ENCODE results near the gene GPR18.

Gene GPR18

DNA sequence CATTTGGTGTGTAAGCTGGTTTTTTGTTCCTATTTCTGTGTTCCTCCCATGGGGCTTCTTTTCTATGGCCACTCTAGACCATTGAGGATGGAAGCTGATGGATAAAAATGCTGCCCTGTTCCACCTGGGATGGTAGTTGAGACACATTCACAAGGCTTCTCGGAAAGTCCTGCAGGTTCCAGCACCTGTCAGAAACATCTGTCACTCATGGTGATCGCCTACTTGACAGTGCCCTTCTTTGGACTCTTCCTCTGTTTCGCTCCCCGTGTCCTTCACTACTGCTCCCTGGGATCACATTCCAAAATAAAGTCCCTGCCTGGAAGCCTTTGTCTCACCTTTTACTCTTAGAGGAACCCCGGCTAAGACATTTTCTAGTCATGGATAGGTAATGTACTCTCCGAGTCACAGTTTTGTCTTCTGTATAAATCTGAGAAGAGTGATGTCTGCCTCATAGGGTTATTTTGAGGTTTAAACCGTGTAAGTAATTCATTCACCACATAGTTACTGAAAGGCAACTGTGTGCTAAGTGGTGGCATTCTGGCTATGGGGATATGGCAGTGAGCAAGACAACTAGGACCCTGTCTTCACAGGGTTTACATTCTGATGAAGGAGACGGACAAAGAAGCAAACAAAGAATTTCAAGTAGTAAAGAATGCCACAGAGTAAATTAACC lies 36.5 kb downstream of the GPR18 start:
- Histone ChIP-seq H3K36me3 (ENCODE audit: insufficient read depth, low read length) (peaks cover 12% of the 10 kb centered on the region), H3K4me3 (no peak overlapping the region), H3K9me3 (ENCODE audit: low read depth, low read length) (no peaks in the 10 kb centered on the region), H3K9ac (ENCODE audit: insufficient read length) (no peak overlapping the region), H3K27ac (no peak overlapping the region)
- no peak for DNase-seq (ENCODE audit: low read depth, low spot score)
- no peak for TF ChIP-seq FOXP2 (optimal IDR thresholded peaks at IDR 0.05; ENCODE audit: control extremely low read depth, extremely low read length, insufficient read depth)
- no peak for TF ChIP-seq POLR2AphosphoS5 (IDR thresholded peaks at IDR 0.05; ENCODE audit: borderline replicate concordance, low read depth, low read length)
- TF ChIP-seq EZH2 (IDR thresholded peaks at IDR 0.05) = no peak

DNA sequence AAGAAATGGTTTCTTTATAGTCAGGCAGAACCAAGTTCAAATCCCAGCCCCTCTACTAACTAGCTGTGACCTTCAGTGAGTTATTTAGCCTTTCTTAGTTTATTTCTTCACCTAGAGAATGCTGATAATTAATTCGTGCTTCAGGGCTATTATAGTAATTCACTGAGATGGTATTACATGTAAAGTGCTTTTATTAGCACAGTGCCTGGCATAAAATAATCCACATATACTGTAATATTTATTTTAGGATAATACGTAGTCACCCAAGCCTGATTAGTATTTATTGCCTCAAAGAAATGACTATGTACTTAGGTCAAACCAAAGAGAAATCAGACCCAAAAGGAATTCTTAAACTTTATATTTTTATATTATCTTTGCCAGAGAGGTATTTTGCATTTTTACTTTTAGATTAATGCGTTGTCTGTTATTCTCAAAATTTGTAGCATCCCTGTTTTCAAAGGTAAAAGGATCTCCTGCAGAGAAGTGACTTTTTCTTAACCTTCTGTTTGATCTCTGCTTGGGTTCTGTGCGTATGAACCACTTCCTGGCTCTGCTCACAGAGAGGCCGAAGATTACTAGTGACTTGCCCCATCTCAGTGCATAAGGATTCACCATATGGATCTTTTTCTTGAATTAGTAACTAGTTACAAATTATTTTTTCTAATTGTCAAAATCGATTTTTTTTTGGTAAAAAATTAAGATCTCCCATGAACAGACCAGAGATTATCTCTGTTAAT lies 37.8 kb downstream of the GPR18 start:
- Histone ChIP-seq H3K4me3 (no peak overlapping the region), H3K9me3 (ENCODE audit: low read depth, low read length) (no peaks in the 10 kb centered on the region), H3K9ac (ENCODE audit: insufficient read length) (no peak overlapping the region), H3K36me3 (ENCODE audit: insufficient read depth, low read length) (peaks cover 12% of the 10 kb centered on the region), H3K27ac (0 out of 2 replicates have a peak overlapping the region, but pooled peaks have one; percentile 32)
- no peak for TF ChIP-seq POLR2AphosphoS5 (IDR thresholded peaks at IDR 0.05; ENCODE audit: borderline replicate concordance, low read depth, low read length)
- TF ChIP-seq EZH2 (IDR thresholded peaks at IDR 0.05) = no peak
- TF ChIP-seq FOXP2 (optimal IDR thresholded peaks at IDR 0.05; ENCODE audit: control extremely low read depth, extremely low read length, insufficient read depth) = no peak
- no peak for DNase-seq (ENCODE audit: low read depth, low spot score)

GRCh38 chr13:99218969-99219368 lies 39.2 kb downstream of the GPR18 start:
- Histone ChIP-seq H3K9me3 (ENCODE audit: low read depth, low read length) (no peaks in the 10 kb centered on the region), H3K4me3 (no peak overlapping the region), H3K9ac (ENCODE audit: insufficient read length) (no peak overlapping the region), H3K27ac (no peak overlapping the region), H3K36me3 (ENCODE audit: insufficient read depth, low read length) (peaks cover 12% of the 10 kb centered on the region)
- no peak for DNase-seq (ENCODE audit: low read depth, low spot score)
- TF ChIP-seq EZH2 (IDR thresholded peaks at IDR 0.05) (no peak), POLR2AphosphoS5 (IDR thresholded peaks at IDR 0.05; ENCODE audit: borderline replicate concordance, low read depth, low read length) (no peak), FOXP2 (optimal IDR thresholded peaks at IDR 0.05; ENCODE audit: control extremely low read depth, extremely low read length, insufficient read depth) (no peak)

- TF ChIP-seq FOXP2 (optimal IDR thresholded peaks at IDR 0.05; ENCODE audit: control extremely low read depth, extremely low read length, insufficient read depth) (no peak), POLR2AphosphoS5 (IDR thresholded peaks at IDR 0.05; ENCODE audit: borderline replicate concordance, low read depth, low read length) (no peak), EZH2 (IDR thresholded peaks at IDR 0.05) (no peak)
- no peak overlapping the region for H3K9ac ChIP-seq (ENCODE audit: insufficient read length)
These were observed 39.6 kb downstream of the GPR18 start for GRCh38 chr13:99218545-99218944.

DNA sequence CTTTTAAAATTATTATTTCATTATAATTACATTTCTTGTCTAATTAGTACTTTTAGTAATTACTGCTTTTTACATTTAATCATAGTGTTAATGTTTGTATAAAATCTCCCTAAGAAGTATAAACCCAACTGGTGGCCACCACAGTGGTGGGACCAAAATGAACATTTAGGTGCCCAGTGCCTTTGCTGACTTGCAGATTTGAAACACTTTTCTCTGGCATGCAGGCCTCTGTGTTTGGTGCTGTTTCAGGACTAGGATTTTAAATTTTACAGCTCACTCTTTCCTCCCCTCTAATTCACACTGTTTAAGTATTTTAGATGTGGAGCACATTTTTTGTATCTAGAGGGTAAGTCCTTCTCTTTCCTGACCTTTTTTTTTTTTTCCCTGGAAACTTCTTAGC lies 40.1 kb downstream of the GPR18 start:
- Histone ChIP-seq H3K36me3 (ENCODE audit: insufficient read depth, low read length) (peaks cover 12% of the 10 kb centered on the region), H3K9ac (ENCODE audit: insufficient read length) (no peak overlapping the region)
- TF ChIP-seq EZH2 (IDR thresholded peaks at IDR 0.05) = no peak
- TF ChIP-seq POLR2AphosphoS5 (IDR thresholded peaks at IDR 0.05; ENCODE audit: borderline replicate concordance, low read depth, low read length) = no peak
- no peak for TF ChIP-seq FOXP2 (optimal IDR thresholded peaks at IDR 0.05; ENCODE audit: control extremely low read depth, extremely low read length, insufficient read depth)

More at GRCh38 chr13:99218545-99218944, 39.6 kb downstream of the GPR18 start:
- H3K36me3 ChIP-seq (ENCODE audit: insufficient read depth, low read length) = peaks cover 12% of the 10 kb centered on the region
- no peaks in the 10 kb centered on the region for H3K9me3 ChIP-seq (ENCODE audit: low read depth, low read length)
- no peak overlapping the region for H3K4me3 ChIP-seq
- no peak for DNase-seq (ENCODE audit: low read depth, low spot score)
- H3K27ac ChIP-seq = peak overlapping the region; percentile 12; the same call in 1 of the 2 replicates

DNA sequence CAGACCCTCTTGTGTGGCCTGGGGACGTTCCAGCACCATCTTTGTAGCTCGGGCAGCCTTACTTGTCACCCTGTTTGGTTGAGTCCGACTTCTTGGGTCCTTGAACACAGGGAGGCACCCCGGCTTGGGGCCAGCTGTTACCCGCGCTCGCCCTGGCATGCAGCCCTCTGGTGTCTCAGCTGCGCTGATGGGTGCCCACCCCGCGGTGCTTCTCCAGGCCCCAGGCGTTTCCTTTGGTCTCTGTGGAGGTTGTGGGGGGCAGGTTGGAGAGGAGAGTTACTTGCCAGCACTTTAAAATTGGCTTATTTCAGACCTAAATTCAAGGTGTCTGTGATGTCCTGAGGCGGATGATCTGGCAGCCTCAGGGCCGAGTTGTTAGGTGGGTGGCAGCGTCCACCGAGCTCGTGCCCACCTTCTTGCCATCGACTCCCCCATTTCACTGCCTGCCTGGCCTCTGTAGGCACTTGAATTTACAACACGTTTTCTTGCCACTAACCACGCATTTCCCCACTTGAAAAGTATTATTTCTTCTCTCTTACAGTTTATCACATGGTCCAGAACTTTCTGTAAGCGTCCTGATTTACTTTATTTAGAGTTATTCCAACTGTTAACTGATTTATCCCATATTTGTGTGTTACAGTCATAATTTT lies 40.6 kb downstream of the GPR18 start:
- no peak overlapping the region for H3K9ac ChIP-seq (ENCODE audit: insufficient read length)
- no peak for DNase-seq (ENCODE audit: low read depth, low spot score)
- no peak overlapping the region for H3K4me3 ChIP-seq
- H3K27ac ChIP-seq = no peak overlapping the region
- no peaks in the 10 kb centered on the region for H3K9me3 ChIP-seq (ENCODE audit: low read depth, low read length)
- TF ChIP-seq EZH2 (IDR thresholded peaks at IDR 0.05) (no peak), FOXP2 (optimal IDR thresholded peaks at IDR 0.05; ENCODE audit: control extremely low read depth, extremely low read length, insufficient read depth) (no peak), POLR2AphosphoS5 (IDR thresholded peaks at IDR 0.05; ENCODE audit: borderline replicate concordance, low read depth, low read length) (no peak)
- peaks cover 12% of the 10 kb centered on the region for H3K36me3 ChIP-seq (ENCODE audit: insufficient read depth, low read length)

More for the DNA sequence above, 40.1 kb downstream of the GPR18 start:
- Histone ChIP-seq H3K9me3 (ENCODE audit: low read depth, low read length) (no peaks in the 10 kb centered on the region), H3K4me3 (no peak overlapping the region), H3K27ac (peak overlapping the region; percentile 12; the same call in 1 of the 2 replicates)
- no peak for DNase-seq (ENCODE audit: low read depth, low spot score)

- H3K9me3 ChIP-seq (ENCODE audit: low read depth, low read length) = no peaks in the 10 kb centered on the region
- no peak overlapping the region for H3K27ac ChIP-seq
- H3K9ac ChIP-seq (ENCODE audit: insufficient read length) = no peak overlapping the region
- no peak overlapping the region for H3K4me3 ChIP-seq
- H3K36me3 ChIP-seq (ENCODE audit: insufficient read depth, low read length) = no peaks in the 10 kb centered on the region; the same call in 1 of the 2 replicates
- TF ChIP-seq FOXP2 (optimal IDR thresholded peaks at IDR 0.05; ENCODE audit: control extremely low read depth, extremely low read length, insufficient read depth) (no peak), EZH2 (IDR thresholded peaks at IDR 0.05) (no peak), POLR2AphosphoS5 (IDR thresholded peaks at IDR 0.05; ENCODE audit: borderline replicate concordance, low read depth, low read length) (no peak)
- DNase-seq (ENCODE audit: low read depth, low spot score) = no peak
These were observed 42.9 kb downstream of the GPR18 start for GRCh38 chr13:99215184-99215830.

Data from SK-N-MC (cell line).